Measurements from ENCODE around the gene UCN2. TPM values are rescaled to one million over a fixed set of nuclear protein-coding genes. Genes with fewer than 3 reads are reported as not detected.
"Not testable (repeated sequence)": the region's sequence is repeated elsewhere in the genome, so short reads cannot be mapped to it uniquely, and the experiment has no call there.

Gene UCN2
- total RNA-seq, 4 donors from 2014 or later, result not detected

DNA sequence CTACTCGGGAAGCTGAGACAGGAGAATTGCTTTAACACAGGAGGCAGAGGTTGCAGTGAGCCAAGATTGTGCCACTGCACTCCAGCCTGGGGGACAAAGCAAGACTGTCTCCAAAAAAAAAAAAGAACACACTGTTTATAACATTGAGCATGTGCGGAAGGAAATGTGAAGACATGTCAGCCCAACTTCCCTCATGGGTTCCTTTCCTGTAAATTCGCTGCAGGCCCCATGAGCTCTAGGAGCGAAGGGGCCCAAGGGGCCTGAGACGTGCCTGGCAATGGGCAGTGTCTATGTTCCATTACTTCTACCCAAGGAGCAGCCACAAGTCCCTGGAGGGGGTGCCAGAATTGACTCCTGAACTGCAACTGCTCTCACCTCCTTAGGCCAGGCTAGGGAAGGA, 10.2 kb downstream of the UCN2 start:
- Histone ChIP-seq H3K4me3 (no peak overlapping the region), H3K4me1 (peaks cover 5 to 43% (median 20%) of the 10 kb centered on the region in 4 donors), H3K9me3 (no peaks in the 10 kb centered on the region), H3K27me3 (no peaks in the 10 kb centered on the region), H3K36me3 (no peaks in the 10 kb centered on the region), H3K27ac (peak overlapping the region in 3 of 4 donors; percentile 10 to 67 (median 17))
- in situ Hi-C loops (cut with MboI; ENCODE audit: low pct_ligation_motif_present in 1 of 4, low pct_unique_long_range_greater_than_20kb in 1 of 4, low sequenced_read_pairs in 3 of 4) (no loop called here), intact Hi-C loops (cut with DNase I; ENCODE audit: low total_unique reads) (no loop called here)
- DNase-seq, result no peak
- 66 to 81% methylated on average over 4 to 5 of the region's 5 CpGs for WGBS, 2 donors (ENCODE audit: low coverage in 1 of 2)
- TF ChIP-seq, protein P1, sequence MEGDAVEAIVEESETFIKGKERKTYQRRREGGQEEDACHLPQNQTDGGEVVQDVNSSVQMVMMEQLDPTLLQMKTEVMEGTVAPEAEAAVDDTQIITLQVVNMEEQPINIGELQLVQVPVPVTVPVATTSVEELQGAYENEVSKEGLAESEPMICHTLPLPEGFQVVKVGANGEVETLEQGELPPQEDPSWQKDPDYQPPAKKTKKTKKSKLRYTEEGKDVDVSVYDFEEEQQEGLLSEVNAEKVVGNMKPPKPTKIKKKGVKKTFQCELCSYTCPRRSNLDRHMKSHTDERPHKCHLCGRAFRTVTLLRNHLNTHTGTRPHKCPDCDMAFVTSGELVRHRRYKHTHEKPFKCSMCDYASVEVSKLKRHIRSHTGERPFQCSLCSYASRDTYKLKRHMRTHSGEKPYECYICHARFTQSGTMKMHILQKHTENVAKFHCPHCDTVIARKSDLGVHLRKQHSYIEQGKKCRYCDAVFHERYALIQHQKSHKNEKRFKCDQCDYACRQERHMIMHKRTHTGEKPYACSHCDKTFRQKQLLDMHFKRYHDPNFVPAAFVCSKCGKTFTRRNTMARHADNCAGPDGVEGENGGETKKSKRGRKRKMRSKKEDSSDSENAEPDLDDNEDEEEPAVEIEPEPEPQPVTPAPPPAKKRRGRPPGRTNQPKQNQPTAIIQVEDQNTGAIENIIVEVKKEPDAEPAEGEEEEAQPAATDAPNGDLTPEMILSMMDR (IDR thresholded peaks at IDR 0.05), result no peak
- TF ChIP-seq EP300 (IDR thresholded peaks at IDR 0.05; ENCODE audit: low read depth), result no peak
- TF ChIP-seq POLR2A (IDR thresholded peaks at IDR 0.05), result no peak
- TF ChIP-seq POLR2AphosphoS5 (IDR thresholded peaks at IDR 0.05), result no peak

DNA sequence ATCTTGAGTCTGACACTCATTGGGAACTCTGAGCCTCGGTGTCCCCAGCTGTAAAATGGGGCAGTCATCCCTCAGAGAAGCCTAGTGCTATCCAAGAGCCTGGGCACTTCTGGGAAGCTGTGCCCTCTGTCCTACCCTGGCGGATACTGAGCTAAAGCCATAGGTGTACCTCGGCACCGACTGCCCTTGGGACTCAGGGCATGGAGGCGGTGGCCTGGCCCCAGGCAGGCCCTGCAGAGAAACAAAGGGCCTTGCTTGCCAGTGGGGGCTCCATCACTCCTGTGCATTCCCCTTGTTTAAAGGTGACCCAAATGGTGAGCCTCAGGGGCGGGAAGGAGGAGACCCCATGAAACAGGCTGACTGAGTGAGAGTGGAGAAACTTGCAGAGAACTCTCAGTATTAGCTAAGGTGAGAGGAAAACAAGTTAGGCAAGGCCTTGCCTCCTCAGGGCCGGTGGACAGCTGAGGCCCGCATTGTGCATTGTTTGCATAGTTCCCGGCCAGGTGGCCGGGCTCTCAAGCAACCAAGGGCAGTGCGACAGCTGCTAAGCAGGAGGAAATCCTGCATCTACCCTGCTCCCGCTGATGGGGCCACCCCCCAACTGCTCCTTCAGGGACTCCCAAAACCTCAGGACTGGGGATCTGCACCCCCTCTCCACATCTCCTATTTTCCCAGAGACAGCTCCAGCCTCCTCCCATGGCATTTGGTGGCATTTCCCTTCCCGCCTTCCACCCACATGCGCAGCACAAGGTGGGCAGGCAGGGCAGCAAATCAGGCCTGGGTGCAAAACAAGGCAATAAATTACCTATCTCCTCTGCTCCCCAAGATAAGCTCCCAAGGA, 11.2 kb downstream of the UCN2 start:
- no peaks in the 10 kb centered on the region for H3K9me3 ChIP-seq
- intact Hi-C loops (cut with DNase I; ENCODE audit: low total_unique reads), result no loop called here
- in situ Hi-C loops (cut with MboI; ENCODE audit: low pct_ligation_motif_present in 1 of 4, low pct_unique_long_range_greater_than_20kb in 1 of 4, low sequenced_read_pairs in 3 of 4), result no loop called here
- peak overlapping the region in 3 of 4 donors; percentile 28 to 67 (median 35) for H3K27ac ChIP-seq
- no peaks in the 10 kb centered on the region for H3K27me3 ChIP-seq
- H3K4me1 ChIP-seq, result peaks cover 5 to 32% (median 15%) of the 10 kb centered on the region in 4 donors
- TF ChIP-seq, protein P1 (IDR thresholded peaks at IDR 0.05), result no peak
- TF ChIP-seq POLR2AphosphoS5 (IDR thresholded peaks at IDR 0.05), result no peak
- no peak for TF ChIP-seq POLR2A (IDR thresholded peaks at IDR 0.05)
- no peak for TF ChIP-seq EP300 (IDR thresholded peaks at IDR 0.05; ENCODE audit: low read depth)
- no peak overlapping the region for H3K4me3 ChIP-seq
- H3K36me3 ChIP-seq, result no peaks in the 10 kb centered on the region
- WGBS, 2 donors (ENCODE audit: low coverage in 1 of 2), result 70% methylated on average over 14 of the region's 14 CpGs; no CpG with 5 or more reads in 1 of the 2 donors
- no peak for DNase-seq

DNA sequence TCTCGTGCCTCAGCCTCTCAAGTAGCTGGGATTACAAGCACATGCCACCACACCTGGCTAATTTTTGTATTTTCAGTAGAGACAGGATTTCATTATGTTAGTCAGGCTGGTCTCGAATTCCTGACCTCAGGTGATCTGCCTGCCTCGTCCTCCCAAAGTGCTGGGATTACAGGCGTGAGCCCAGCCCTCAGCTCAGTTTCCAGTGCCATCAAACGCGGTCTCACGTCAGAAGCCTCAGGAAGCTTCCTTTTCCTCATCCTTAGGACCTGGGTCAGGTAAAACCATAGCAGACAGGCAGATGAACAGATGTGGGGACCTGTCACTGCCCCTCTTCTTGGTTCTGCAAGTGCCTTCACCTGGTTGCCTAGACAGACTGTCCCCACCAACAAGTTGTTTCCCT, 11.9 kb downstream of the UCN2 start:
- H3K36me3 ChIP-seq; intact Hi-C loops (cut with DNase I; ENCODE audit: low total_unique reads); H3K4me3 ChIP-seq; DNase-seq; H3K9me3 ChIP-seq; in situ Hi-C loops (cut with MboI; ENCODE audit: low pct_ligation_motif_present in 1 of 4, low pct_unique_long_range_greater_than_20kb in 1 of 4, low sequenced_read_pairs in 3 of 4); H3K27me3 ChIP-seq: not testable (repeated sequence)
- Histone ChIP-seq H3K27ac (peak overlapping the region in 3 of 4 donors; percentile 28 to 67 (median 35)), H3K4me1 (peaks cover 5 to 29% (median 12%) of the 10 kb centered on the region in 4 donors)
- WGBS, 2 donors (ENCODE audit: low coverage in 1 of 2), result 80 to 90% methylated on average over 1 to 7 of the region's 7 CpGs

DNA sequence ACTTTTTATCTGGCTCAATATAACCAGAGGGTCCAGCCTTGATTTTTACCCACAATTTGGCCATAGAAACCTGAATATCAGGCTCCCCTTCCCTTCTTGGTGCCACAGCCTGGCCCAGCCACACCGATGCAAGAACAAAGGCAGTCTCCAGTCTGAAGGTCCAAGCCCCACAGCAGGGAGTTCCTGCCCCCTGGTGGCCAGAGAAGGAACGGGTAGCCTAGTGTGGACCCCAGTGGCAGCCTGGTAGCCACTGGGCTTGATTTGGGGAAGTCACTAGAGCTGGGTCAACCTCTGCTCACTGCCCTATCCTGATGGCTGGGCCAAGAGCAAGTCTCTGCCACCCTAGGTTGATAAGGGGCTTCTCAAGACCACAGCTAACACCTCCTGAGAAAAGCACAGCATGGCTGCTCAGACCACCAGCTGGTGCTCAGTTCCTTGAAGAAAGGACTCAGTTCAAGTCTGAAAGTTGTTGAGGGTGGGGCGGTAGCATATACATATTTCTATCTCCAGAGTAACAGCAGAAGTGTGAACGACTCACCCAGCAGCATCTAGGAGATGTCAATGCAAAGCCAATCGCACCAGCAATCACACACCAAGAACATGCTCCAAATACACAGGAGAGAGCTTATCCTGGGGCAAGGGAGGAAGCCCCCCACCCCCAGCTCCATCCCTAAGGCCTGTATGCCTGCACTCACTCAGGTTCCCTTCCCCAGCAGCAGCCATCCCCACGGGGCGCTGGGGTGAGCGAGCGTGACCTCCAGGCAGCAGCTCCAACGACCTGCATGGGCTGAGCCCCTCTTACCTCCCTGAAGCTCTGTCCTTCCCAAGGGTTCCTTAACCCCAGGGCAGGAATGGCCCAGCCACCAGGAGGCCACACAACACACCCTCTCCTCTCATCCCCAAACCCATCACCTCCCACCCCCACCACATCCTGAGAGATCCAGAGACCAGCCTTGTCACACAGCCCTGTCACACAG, 14.6 kb downstream of the UCN2 start:
- peak; percentile 88 for DNase-seq
- Histone ChIP-seq H3K9me3 (no peaks in the 10 kb centered on the region), H3K27me3 (no peaks in the 10 kb centered on the region), H3K36me3 (no peaks in the 10 kb centered on the region), H3K4me3 (no peak overlapping the region), H3K27ac (no peak overlapping the region), H3K4me1 (peaks cover 0 to 13% (median 0%) of the 10 kb centered on the region in 4 donors)
- WGBS, 2 donors (ENCODE audit: low coverage in 1 of 2), result 63% methylated on average over 10 of the region's 10 CpGs; no CpG with 5 or more reads in 1 of the 2 donors
- no peak for TF ChIP-seq EP300 (IDR thresholded peaks at IDR 0.05; ENCODE audit: low read depth)
- TF ChIP-seq, protein P1 (IDR thresholded peaks at IDR 0.05), result peak; percentile 92 to 97 (median 94)
- intact Hi-C loops (cut with DNase I; ENCODE audit: low total_unique reads), result loop anchor here (2.0 kb wide), 1 partner anchor 84 kb away; no protein-coding TSS in a partner anchor
- in situ Hi-C loops (cut with MboI; ENCODE audit: low pct_ligation_motif_present in 1 of 4, low pct_unique_long_range_greater_than_20kb in 1 of 4, low sequenced_read_pairs in 3 of 4), result loop anchor here in 2 of 4 donors (10.0 kb wide), 2 partner anchors 84 to 94 kb away; a partner anchor contains a TSS

Data from transverse colon (tissue), 4 donors.